ENCODE measurements around the gene C6orf47.

C6orf47 gene

DNA sequence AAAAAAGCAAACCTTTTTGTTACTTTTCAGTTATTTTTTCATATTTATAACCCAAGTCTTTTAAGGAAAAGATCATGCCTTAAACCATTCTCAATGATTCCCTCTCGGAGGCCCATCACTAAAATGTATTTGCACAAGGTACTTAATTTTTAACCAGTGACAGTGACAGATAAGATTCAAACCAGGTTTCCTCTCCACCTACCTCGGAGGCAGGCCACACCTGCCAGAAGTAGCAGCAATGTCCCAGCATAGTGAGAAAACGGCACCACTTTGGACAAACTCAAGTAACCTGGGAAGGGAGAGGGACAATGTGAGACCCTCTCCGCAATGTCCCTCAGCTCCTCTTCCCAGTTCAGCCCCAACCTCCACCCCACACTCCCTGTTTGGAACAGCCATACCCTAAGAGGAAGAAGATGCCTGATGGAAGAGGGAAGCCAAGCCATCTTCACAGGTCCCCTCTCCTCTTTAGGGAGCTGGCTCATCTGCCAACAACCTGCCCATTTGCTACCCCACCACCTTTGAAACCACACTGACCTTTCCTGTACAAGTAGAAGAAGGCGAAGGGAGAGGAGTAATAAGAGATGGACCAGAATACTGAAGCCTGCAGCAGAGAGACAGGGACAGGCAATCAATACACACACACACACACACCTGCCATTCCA lies 40.3 kb upstream of the C6orf47 start:
- FAIRE-seq (no peak), DNase-seq (ENCODE audit: insufficient read length) (no peak)
- TF ChIP-seq TAF1 (IDR thresholded peaks at IDR 0.05; ENCODE audit: borderline replicate concordance, low read depth, low read length): no peak
- TF ChIP-seq POLR2A (IDR thresholded peaks at IDR 0.05; ENCODE audit: low read depth, low read length): no peak
- no peak for TF ChIP-seq POLR2AphosphoS5 (IDR thresholded peaks at IDR 0.05; ENCODE audit: low read depth, low read length)

DNA sequence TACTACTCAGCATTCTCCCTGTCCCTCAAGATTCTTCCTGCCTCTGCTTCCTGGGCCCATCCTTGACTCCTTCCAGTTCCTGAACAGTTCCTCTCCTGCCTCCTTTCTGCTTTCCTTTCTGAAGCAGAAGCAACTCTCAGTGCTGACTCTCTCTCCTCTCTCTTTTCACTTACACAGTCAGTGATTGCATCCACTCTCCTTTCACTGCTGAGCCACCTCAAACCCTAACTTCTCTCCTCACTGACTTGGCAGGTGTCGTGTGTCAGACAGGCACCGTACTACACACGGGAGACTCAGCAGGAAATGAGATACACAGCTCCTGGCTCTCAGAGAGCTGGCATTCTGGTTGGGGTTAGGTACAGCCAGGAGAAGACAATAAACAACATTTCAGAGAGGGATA lies 37.0 kb upstream of the C6orf47 start:
- DNase-seq (ENCODE audit: insufficient read length) (no peak), FAIRE-seq (peak; percentile 42)
- no peak for TF ChIP-seq POLR2A (IDR thresholded peaks at IDR 0.05; ENCODE audit: low read depth, low read length)
- no peak for TF ChIP-seq POLR2AphosphoS5 (IDR thresholded peaks at IDR 0.05; ENCODE audit: low read depth, low read length)
- no peak for TF ChIP-seq TAF1 (IDR thresholded peaks at IDR 0.05; ENCODE audit: borderline replicate concordance, low read depth, low read length)

DNA sequence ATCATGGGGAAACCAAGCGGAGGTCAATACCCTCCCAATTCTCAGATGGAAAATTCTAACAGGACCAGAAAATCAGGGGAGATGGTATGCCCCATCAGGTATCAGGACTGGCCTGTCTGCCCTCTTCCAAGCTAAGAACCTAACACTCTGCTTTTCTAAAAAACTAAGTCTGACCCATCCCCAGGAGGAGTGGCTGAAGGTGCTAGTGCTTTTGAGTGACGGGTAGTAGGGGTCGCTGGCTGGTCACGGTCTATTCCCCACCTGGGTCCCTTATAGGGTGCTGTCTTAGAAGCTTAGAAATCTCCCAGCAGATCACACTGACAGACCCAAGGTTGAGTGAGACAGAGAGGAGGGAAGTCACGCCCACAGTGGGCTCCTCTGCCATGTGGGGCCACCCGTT lies 33.0 kb upstream of the C6orf47 start:
- TF ChIP-seq TAF1 (IDR thresholded peaks at IDR 0.05; ENCODE audit: borderline replicate concordance, low read depth, low read length): no peak
- no peak for TF ChIP-seq POLR2A (IDR thresholded peaks at IDR 0.05; ENCODE audit: low read depth, low read length)
- no peak for TF ChIP-seq POLR2AphosphoS5 (IDR thresholded peaks at IDR 0.05; ENCODE audit: low read depth, low read length)
- no peak for FAIRE-seq
- DNase-seq (ENCODE audit: insufficient read length): no peak

DNA sequence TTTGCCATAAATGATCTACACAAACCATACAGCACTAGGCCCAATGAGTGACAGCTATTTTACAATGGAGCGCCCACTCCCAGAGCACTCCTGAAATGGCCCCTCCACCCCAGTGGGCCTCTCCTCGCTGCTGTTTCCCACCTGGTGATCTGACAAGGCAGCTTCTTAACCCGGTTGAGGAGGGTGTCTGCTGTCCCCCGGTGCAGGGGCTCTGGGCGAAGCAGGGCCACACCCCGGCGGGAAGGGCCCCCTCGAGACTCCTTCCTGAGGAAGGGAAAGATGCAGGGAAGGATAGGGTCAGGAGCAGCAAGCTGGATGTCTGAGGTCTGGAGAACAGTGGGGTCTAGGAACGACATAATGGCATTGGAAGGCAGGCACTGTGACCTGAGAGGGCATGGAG lies 32.3 kb upstream of the C6orf47 start:
- FAIRE-seq: no peak
- DNase-seq (ENCODE audit: insufficient read length): no peak
- TF ChIP-seq POLR2AphosphoS5 (IDR thresholded peaks at IDR 0.05; ENCODE audit: low read depth, low read length): no peak
- TF ChIP-seq TAF1 (IDR thresholded peaks at IDR 0.05; ENCODE audit: borderline replicate concordance, low read depth, low read length): no peak

DNA sequence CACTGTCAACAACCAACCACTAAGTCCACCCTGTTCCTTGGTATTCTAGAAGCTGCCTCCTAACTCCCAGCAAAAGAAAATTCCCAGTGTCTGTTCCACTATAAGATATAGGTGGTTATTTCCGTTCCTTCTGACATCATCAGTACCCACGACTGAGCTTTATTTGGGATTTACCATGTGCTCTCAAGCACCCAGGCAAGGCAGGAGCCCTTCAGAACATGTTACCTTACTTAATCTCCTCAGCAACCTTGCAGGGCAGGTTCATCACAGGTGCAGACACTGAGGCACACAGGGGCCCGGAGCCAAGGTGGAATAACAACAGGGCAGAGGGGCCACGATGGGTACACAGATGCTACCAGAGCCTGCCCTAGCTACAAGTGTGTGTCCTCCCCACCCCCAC lies 31.8 kb upstream of the C6orf47 start:
- DNase-seq (ENCODE audit: insufficient read length) (no peak), FAIRE-seq (no peak)
- TF ChIP-seq TAF1 (IDR thresholded peaks at IDR 0.05; ENCODE audit: borderline replicate concordance, low read depth, low read length): no peak
- no peak for TF ChIP-seq POLR2A (IDR thresholded peaks at IDR 0.05; ENCODE audit: low read depth, low read length)
- no peak for TF ChIP-seq POLR2AphosphoS5 (IDR thresholded peaks at IDR 0.05; ENCODE audit: low read depth, low read length)

DNA sequence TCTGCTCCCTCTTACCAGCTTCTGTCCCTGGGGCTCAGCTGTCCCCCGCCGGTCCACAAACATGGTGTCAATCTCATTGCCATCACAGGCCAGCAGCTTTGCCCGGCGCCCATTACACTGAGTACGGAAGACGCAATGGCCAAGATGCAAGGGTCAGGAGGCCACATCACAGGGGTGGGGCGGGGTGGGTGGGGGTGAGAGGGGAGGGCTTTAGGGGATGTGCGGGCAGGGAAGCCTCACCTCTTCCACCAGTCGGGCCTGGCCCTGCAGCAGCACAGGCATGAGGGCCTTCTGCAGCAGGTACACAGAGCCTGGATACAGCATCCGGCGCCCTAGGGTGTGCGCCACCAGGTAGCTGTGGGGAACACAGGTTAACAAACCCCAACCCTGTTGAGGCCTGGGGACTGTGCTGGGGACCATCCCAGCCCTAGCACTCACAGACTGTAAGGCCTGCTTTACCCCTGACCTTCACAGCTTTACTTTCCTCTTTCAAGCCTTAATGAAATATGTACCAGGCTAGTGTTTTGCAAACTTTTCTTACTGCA lies 31.1 kb upstream of the C6orf47 start:
- TF ChIP-seq POLR2A (IDR thresholded peaks at IDR 0.05; ENCODE audit: low read depth, low read length): no peak
- TF ChIP-seq TAF1 (IDR thresholded peaks at IDR 0.05; ENCODE audit: borderline replicate concordance, low read depth, low read length): no peak
- TF ChIP-seq POLR2AphosphoS5 (IDR thresholded peaks at IDR 0.05; ENCODE audit: low read depth, low read length): no peak
- FAIRE-seq: no peak
- no peak for DNase-seq (ENCODE audit: insufficient read length)

DNA sequence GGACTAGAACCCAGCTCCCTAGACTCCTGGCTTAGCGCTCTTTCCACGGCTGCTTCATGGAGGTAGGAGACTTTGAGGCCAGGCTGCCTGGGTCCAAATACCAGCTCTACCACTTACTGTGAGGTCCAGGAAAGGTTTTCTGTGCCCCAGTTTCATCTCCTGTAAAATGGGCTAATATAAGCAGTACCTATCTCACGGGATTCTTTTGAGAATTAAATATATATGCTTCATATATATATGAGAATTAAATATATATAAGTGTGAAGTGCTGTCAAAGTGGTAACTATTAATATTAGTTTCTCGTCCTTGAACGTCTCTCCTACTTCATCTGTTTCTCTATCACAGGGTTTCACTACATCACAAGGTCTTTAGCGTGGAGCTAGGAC lies 30.5 kb upstream of the C6orf47 start:
- TF ChIP-seq POLR2A (IDR thresholded peaks at IDR 0.05; ENCODE audit: low read depth, low read length): no peak
- no peak for TF ChIP-seq POLR2AphosphoS5 (IDR thresholded peaks at IDR 0.05; ENCODE audit: low read depth, low read length)
- no peak for TF ChIP-seq TAF1 (IDR thresholded peaks at IDR 0.05; ENCODE audit: borderline replicate concordance, low read depth, low read length)
- FAIRE-seq: no peak
- DNase-seq (ENCODE audit: insufficient read length): no peak

DNA sequence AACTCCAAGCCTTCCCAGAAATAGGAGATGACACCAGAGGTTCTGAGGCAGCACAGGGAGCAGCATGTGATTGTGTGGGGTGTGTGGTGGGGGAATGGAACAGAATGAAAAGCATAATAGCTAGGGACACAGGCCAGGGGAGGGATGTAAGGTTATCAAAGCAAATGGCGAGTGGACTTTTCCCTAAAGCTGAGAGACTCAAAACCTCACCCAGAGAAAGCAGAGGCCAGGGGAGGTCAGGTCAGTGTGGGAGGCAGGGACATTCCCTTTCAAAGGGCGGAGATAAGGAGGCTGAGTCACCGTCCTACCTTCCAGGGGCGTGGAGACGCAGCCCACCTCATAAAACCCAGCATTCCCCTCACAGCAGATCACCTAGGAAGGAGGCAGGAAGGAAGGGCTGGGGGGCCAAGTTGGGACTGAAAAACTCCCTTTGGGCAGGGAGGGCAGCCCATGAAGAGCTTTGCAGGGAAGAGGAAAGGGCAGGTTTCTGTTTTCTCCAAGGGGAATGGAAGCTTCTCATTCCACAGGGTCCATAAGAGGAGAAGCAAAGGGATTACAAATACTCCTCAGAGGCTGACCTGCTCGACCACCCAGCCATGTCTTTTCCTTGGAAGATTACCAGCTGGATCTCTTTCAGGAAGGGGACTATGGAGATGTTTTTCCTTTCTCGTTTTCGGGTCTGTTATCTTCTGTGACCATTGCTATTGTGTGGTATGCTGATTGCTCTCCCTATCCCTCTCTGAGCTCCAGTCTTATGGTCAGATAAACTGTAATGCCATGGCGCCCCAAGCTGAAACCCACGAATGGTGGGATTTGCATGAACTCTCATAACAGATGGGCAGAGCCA lies 29.9 kb upstream of the C6orf47 start:
- FAIRE-seq: no peak

DNA sequence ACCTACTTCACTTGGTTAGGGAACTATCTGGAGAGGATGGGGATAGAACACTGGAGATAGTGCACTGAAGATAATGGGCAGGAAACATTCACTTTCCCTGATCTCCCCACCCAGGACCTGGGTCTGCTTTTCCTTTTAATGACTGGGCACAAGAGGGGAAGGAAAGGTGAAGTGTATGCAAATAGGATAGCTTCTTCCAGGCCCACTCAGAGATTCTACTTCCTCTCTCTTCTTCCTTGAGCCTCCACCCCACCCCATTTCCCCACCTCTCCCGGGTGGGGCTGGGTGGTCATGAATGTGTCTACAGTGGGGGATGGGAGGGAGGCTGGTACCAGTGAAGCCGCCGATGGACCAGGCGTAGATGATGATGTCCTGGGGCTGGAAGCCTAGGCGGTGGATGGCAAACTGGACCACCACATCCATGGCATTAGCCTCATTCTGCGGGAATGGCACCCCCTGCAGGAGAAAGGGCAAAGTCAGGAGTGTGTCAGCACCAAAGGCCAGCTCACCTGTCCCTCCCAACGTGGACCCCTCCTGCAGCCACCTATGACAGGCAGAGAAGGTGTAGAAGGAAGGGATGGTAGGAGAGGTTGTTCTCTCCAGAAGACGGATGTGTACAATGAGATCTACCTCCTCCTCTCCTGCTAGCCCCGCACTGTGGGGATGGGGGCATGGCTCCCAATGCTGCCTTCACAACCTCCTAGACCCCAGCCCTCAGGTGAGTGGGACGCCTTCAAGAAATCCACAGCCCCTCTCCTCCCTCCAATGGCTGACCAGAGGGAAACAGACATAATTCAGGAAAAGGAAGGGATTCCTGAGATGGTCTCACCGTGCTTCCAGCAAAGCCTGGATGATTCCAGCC lies 28.9 kb upstream of the C6orf47 start:
- TF ChIP-seq POLR2AphosphoS5 (IDR thresholded peaks at IDR 0.05; ENCODE audit: low read depth, low read length) (no peak), TAF1 (IDR thresholded peaks at IDR 0.05; ENCODE audit: borderline replicate concordance, low read depth, low read length) (no peak), POLR2A (IDR thresholded peaks at IDR 0.05; ENCODE audit: low read depth, low read length) (no peak)
- FAIRE-seq: no peak
- no peak for DNase-seq (ENCODE audit: insufficient read length)

More for the DNA sequence above, 29.9 kb upstream of the C6orf47 start:
- no peak for TF ChIP-seq POLR2AphosphoS5 (IDR thresholded peaks at IDR 0.05; ENCODE audit: low read depth, low read length)
- TF ChIP-seq POLR2A (IDR thresholded peaks at IDR 0.05; ENCODE audit: low read depth, low read length): no peak
- no peak for TF ChIP-seq TAF1 (IDR thresholded peaks at IDR 0.05; ENCODE audit: borderline replicate concordance, low read depth, low read length)
- DNase-seq (ENCODE audit: insufficient read length): no peak

DNA sequence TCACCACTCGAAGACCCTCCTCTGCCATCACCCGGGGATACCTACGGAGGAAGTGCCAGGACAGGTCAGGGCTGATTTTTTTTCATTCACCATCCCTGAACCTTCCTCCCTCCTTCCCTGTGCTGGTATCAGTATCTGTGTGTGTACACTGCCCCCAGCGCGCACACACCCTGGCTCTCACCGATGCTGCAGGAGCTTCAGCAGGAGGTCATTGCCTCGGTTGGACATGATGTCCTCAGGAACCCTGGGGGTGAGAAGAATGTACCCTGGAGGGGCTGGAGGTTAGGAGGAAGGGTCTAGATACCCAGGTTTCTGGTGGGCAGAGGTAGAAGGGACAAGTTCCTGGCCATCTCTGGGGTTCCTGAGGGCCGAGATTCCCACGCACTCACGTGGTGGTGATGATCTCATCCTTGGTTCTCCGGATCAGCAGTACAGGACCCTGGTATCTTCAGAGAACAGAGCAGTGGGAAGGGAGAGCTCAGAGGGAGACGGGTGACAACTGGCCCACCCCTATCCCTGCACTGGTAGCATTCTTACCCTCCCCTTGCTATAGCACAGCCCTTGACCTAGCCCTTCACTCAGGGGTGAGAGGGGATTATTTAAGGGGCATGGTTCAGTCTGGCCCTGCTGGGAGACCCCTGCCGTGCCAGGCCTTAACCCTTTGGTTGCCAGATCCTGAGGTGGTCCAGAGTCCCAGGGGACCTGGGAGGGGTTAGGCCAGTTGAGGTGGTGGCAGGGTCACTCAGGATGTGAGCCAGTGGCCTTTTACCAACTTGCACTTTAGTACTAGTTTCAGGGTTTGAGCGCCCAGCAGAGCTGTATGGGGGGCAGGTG lies 27.5 kb upstream of the C6orf47 start:
- DNase-seq (ENCODE audit: insufficient read length) (no peak), FAIRE-seq (no peak)
- TF ChIP-seq POLR2AphosphoS5 (IDR thresholded peaks at IDR 0.05; ENCODE audit: low read depth, low read length): no peak
- TF ChIP-seq TAF1 (IDR thresholded peaks at IDR 0.05; ENCODE audit: borderline replicate concordance, low read depth, low read length): no peak
- TF ChIP-seq POLR2A (IDR thresholded peaks at IDR 0.05; ENCODE audit: low read depth, low read length): no peak

Data from GM12892 (cell line).